Cardiac muscle cell (in vitro differentiated cells and primary cell): ENCODE measurements around the gene DNHD1. TPM values are rescaled to one million over a fixed set of nuclear protein-coding genes. Genes with fewer than 3 reads are reported as not detected.

Experiments
- DNase-seq, 2 donors: peaks; one replicate each; pipeline versions ENCODE4 v3.0.0 to v3.0.0-alpha.2; 2010 to 2017; ENCODE audit warnings: low read depth in 1 of 2, low spot score in 1 of 2
- H3K27ac ChIP-seq: fragments of 200-600 bp; sonication (generic); 2 replicates; pipeline ENCODE4 v1.5.1; 2016
- H3K27me3 ChIP-seq: fragments of 200-600 bp; sonication (generic); 2 replicates; pipeline ENCODE4 v1.6.0; 2016; ENCODE audit warnings: control low read depth
- H3K36me3 ChIP-seq: fragments of 200-600 bp; sonication (generic); 2 replicates; pipeline ENCODE4 v1.5.1; 2016; ENCODE audit warnings: control low read depth
- H3K4me1 ChIP-seq: fragments of 200-600 bp; sonication (generic); 2 replicates; pipeline ENCODE4 v1.8.1; 2017; ENCODE audit warnings: low read depth, mild to moderate bottlenecking, mixed run types
- H3K4me3 ChIP-seq: fragments of 200-600 bp; sonication (generic); 2 replicates; pipeline ENCODE4 v1.5.1; 2016; ENCODE audit warnings: mild to moderate bottlenecking
- H3K9me3 ChIP-seq: fragments of 200-600 bp; sonication (generic); 2 replicates; pipeline ENCODE4 v1.5.1; 2017; ENCODE audit warnings: low read depth, mild to moderate bottlenecking, control low read depth
- CTCF ChIP-seq: IDR thresholded peaks from 2 replicates; pipeline ENCODE4 v1.5.1; 2012; ENCODE audit warnings: low read depth, mild to moderate bottlenecking, low read length
- polyA plus RNA-seq: library from polyadenylated mRNA; unstranded; fragments of >200 nt; fragmentation: Nextera tagmentation; extraction: Ambion mirVana; gene quantifications from 2 replicates; pipeline ENCODE4 v1.2.1, GENCODE V29; 2016
- total RNA-seq: library from RNA; depleted of rRNA; stranded (reverse); fragments of >200 nt; gene quantifications from 2 replicates; pipeline ENCODE4 v1.2.3, GENCODE V29; 2016

DNHD1 gene
- total and polyA plus RNA-seq, 2 experiments from 2014 or later, result 8.8 to 24.5 TPM

- DNase-seq, result no peak
- no peaks in the 10 kb centered on the region for H3K9me3 ChIP-seq
- no peaks in the 10 kb centered on the region for H3K36me3 ChIP-seq
- no peak overlapping the region for H3K4me3 ChIP-seq
- no peaks in the 10 kb centered on the region for H3K4me1 ChIP-seq
- H3K27me3 ChIP-seq, result no peaks in the 10 kb centered on the region
- no peak overlapping the region for H3K27ac ChIP-seq
- TF ChIP-seq CTCF, result no peak
Measured at GRCh38 chr11:6546735-6547134, 49.7 kb downstream of the DNHD1 start.

- H3K27me3 ChIP-seq, result no peaks in the 10 kb centered on the region
Measured at GRCh38 chr11:6547177-6547576, 50.1 kb downstream of the DNHD1 start.

GRCh38 chr11:6548121-6548520 is 51.0 kb downstream of the DNHD1 start:
- Histone ChIP-seq H3K36me3 (no peaks in the 10 kb centered on the region), H3K4me1 (no peaks in the 10 kb centered on the region), H3K27me3 (no peaks in the 10 kb centered on the region), H3K27ac (no peak overlapping the region), H3K4me3 (no peak overlapping the region), H3K9me3 (no peaks in the 10 kb centered on the region)
- no peak for TF ChIP-seq CTCF
- no peak for DNase-seq

More at GRCh38 chr11:6547177-6547576, 50.1 kb downstream of the DNHD1 start:
- no peak overlapping the region for H3K27ac ChIP-seq
- no peak for TF ChIP-seq CTCF
- H3K36me3 ChIP-seq, result no peaks in the 10 kb centered on the region
- no peaks in the 10 kb centered on the region for H3K9me3 ChIP-seq
- no peak overlapping the region for H3K4me3 ChIP-seq
- DNase-seq, result no peak
- no peaks in the 10 kb centered on the region for H3K4me1 ChIP-seq

- Histone ChIP-seq H3K27me3 (no peaks in the 10 kb centered on the region), H3K4me1 (no peaks in the 10 kb centered on the region), H3K4me3 (no peak overlapping the region), H3K36me3 (no peaks in the 10 kb centered on the region), H3K9me3 (no peaks in the 10 kb centered on the region), H3K27ac (no peak overlapping the region)
- TF ChIP-seq CTCF, result no peak
- no peak for DNase-seq
Measured at GRCh38 chr11:6548641-6549040, 51.6 kb downstream of the DNHD1 start.

- no peaks in the 10 kb centered on the region for H3K4me1 ChIP-seq
- H3K27me3 ChIP-seq, result no peaks in the 10 kb centered on the region
- no peaks in the 10 kb centered on the region for H3K36me3 ChIP-seq
- no peak for TF ChIP-seq CTCF
- DNase-seq, result no peak
- H3K27ac ChIP-seq, result no peak overlapping the region
- no peaks in the 10 kb centered on the region for H3K9me3 ChIP-seq
- no peak overlapping the region for H3K4me3 ChIP-seq
Measured at GRCh38 chr11:6553634-6554033, 56.6 kb downstream of the DNHD1 start.
